G401.6 (cell line): ENCODE measurements around the gene ARF4.
A peak's percentile ranks its signal among the peaks of the same experiment; 100 is the strongest.
"Not testable (repeated sequence)": the region's sequence is repeated elsewhere in the genome, so short reads cannot be mapped to it uniquely, and the experiment has no call there.

Source experiments
- FAIRE-seq: peaks from 2 replicates; lab custom pipeline; 2012; peaks lifted over from hg19 to GRCh38; lab: Jason Lieb, UNC

ARF4 gene

GRCh38 chr3:57597127-57597923 is at the start of gene ARF4:
Gene ARF4 (minus strand): TSS chr3:57597344. CDS start chr3:57597140, 204 bp downstream.
- FAIRE-seq: peak; percentile 99

GRCh38 chr3:57646723-57647122 is 49.6 kb upstream of the ARF4 start:
- peak; percentile 88 for FAIRE-seq

GRCh38 chr3:57644740-57645139 is 47.6 kb upstream of the ARF4 start:
- no peak for FAIRE-seq

GRCh38 chr3:57637391-57637790 is 40.2 kb upstream of the ARF4 start:
- no peak for FAIRE-seq

GRCh38 chr3:57634259-57634658 is 37.1 kb upstream of the ARF4 start:
- not testable (repeated sequence) for FAIRE-seq

GRCh38 chr3:57627976-57628375 is 30.8 kb upstream of the ARF4 start:
- FAIRE-seq: no peak

GRCh38 chr3:57624801-57625200 is 27.7 kb upstream of the ARF4 start:
- FAIRE-seq: no peak

- no peak for FAIRE-seq
Observed at GRCh38 chr3:57622362-57622761, 25.2 kb upstream of the ARF4 start.

GRCh38 chr3:57617739-57618138 is 20.6 kb upstream of the ARF4 start:
- no peak for FAIRE-seq

GRCh38 chr3:57616233-57616632 is 19.1 kb upstream of the ARF4 start:
- no peak for FAIRE-seq

GRCh38 chr3:57611870-57612269 is 14.7 kb upstream of the ARF4 start:
- not testable (repeated sequence) for FAIRE-seq

GRCh38 chr3:57605683-57606082 is 8.5 kb upstream of the ARF4 start:
- no peak for FAIRE-seq

GRCh38 chr3:57604971-57605370 is 7.8 kb upstream of the ARF4 start:
- FAIRE-seq: no peak

- FAIRE-seq: no peak
Observed at GRCh38 chr3:57600195-57600594, 3.1 kb upstream of the ARF4 start.

- FAIRE-seq: no peak
Observed at GRCh38 chr3:57598765-57599360, 1.7 kb upstream of the ARF4 start.

GRCh38 chr3:57596495-57597126 is 533 bp downstream of the ARF4 start:
- no peak for FAIRE-seq

GRCh38 chr3:57594576-57594975 is 2.6 kb downstream of the ARF4 start:
- FAIRE-seq: no peak

GRCh38 chr3:57594144-57594543 is 3.0 kb downstream of the ARF4 start:
- FAIRE-seq: no peak

- no peak for FAIRE-seq
Observed at GRCh38 chr3:57592306-57592705, 4.8 kb downstream of the ARF4 start.

- FAIRE-seq: no peak
Observed at GRCh38 chr3:57587905-57588304, 9.2 kb downstream of the ARF4 start.

- no peak for FAIRE-seq
Observed at GRCh38 chr3:57586778-57587177, 10.4 kb downstream of the ARF4 start.

GRCh38 chr3:57583544-57583943 is 13.6 kb downstream of the ARF4 start:
- no peak for FAIRE-seq

GRCh38 chr3:57582474-57583168 is 14.5 kb downstream of the ARF4 start:
- FAIRE-seq: no peak
